Body of pancreas (tissue), 4 donors: ENCODE measurements around the gene ADAM33.

ENCODE experiments used
- POLR2A ChIP-seq, 3 donors: fragments of 450-650 bp; IDR thresholded peaks; one replicate each; pipeline ENCODE4 v1.6.1; 2016; ENCODE audit warnings: antibody characterized with exemption in 3 of 3, mild to moderate bottlenecking in 2 of 3
- TF ChIP-seq, protein P1 (sequence below), 7 experiments: fragments of 450-650 bp in 4 of 7; fragments of 200-600 bp in 3 of 7; sonication (generic) in 3 of 7; IDR thresholded peaks; one replicate each; pipeline ENCODE4 v1.5.1; 2016 to 2019; ENCODE audit warnings: antibody characterized with exemption in 7 of 7

DNA sequence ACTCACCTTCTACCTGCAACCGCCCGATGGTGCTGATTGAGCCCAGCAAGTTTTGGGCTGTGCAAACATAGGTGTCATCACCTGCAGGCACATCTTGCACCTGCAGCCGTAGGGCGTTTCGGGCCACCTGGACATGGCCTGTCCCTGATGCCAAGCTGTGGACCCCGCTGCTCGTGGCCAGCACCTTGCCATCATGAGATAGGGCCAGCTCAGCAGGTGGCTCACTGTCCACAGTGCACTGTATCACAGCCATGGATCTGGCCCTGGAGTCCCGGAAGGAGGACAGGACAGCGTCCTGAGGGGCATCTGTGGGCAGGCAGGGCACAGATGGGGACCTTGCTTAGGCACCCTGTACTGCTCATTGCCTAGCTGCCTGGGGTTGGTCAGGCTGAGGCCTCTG lies 10.1 kb upstream of the ADAM33 start:
- TF ChIP-seq, protein P1, sequence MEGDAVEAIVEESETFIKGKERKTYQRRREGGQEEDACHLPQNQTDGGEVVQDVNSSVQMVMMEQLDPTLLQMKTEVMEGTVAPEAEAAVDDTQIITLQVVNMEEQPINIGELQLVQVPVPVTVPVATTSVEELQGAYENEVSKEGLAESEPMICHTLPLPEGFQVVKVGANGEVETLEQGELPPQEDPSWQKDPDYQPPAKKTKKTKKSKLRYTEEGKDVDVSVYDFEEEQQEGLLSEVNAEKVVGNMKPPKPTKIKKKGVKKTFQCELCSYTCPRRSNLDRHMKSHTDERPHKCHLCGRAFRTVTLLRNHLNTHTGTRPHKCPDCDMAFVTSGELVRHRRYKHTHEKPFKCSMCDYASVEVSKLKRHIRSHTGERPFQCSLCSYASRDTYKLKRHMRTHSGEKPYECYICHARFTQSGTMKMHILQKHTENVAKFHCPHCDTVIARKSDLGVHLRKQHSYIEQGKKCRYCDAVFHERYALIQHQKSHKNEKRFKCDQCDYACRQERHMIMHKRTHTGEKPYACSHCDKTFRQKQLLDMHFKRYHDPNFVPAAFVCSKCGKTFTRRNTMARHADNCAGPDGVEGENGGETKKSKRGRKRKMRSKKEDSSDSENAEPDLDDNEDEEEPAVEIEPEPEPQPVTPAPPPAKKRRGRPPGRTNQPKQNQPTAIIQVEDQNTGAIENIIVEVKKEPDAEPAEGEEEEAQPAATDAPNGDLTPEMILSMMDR (IDR thresholded peaks at IDR 0.05): no peak
- TF ChIP-seq POLR2A (IDR thresholded peaks at IDR 0.05): no peak
